SK-N-SH treated with all-trans-retinoic acid at 6 μM for 48 hours (cell line): Measurements from ENCODE around the gene ZNF174.

Source experiments
- ARNTL ChIP-seq: fragments of 450-650 bp; formaldehyde crosslinking; IDR thresholded peaks from 2 replicates; pipeline ENCODE4 v1.5.0; 2020; ENCODE audit warnings: low read depth, mild to moderate bottlenecking, moderate library complexity, borderline replicate concordance
- BACH2 ChIP-seq: fragments of 250-450 bp; sonication (Bioruptor Pico); IDR thresholded peaks from 2 replicates; pipeline ENCODE4 v1.9.0; 2021; ENCODE audit warnings: mild to moderate bottlenecking, borderline replicate concordance
- ESRRG ChIP-seq: fragments of 250-450 bp; sonication (Bioruptor Pico); IDR thresholded peaks from 2 replicates; pipeline ENCODE4 v1.6.1; 2021; ENCODE audit warnings: mild to moderate bottlenecking
- ISL1 ChIP-seq: fragments of 250-450 bp; sonication (Bioruptor Pico); IDR thresholded peaks from 2 replicates; pipeline ENCODE4 v2.1.2; 2022; ENCODE audit warnings: mild to moderate bottlenecking, moderate library complexity
- SNAI2 ChIP-seq: fragments of 250-450 bp; sonication (Bioruptor Pico); IDR thresholded peaks from 2 replicates; pipeline ENCODE4 v1.5.0; 2020; ENCODE audit warnings: mild to moderate bottlenecking, moderate library complexity
- TCF4 ChIP-seq: fragments of 250-450 bp; sonication (Bioruptor Pico); IDR thresholded peaks from 2 replicates; pipeline ENCODE4 v1.8.0; 2021; ENCODE audit warnings: mild to moderate bottlenecking, moderate library complexity, borderline replicate concordance
- ZFP3 ChIP-seq: fragments of 250-450 bp; sonication (Bioruptor Pico); IDR thresholded peaks from 2 replicates; pipeline ENCODE4 v1.5.0; 2020; ENCODE audit warnings: mild to moderate bottlenecking, moderate library complexity
- ZFP30 ChIP-seq: fragments of 450-650 bp; formaldehyde crosslinking; IDR thresholded peaks from 2 replicates; pipeline ENCODE4 v1.5.0; 2022; ENCODE audit warnings: mild to moderate bottlenecking, moderate library complexity
- TF ChIP-seq, protein P1 (sequence below): fragments of 250-450 bp; sonication (Bioruptor Pico); IDR thresholded peaks from 2 replicates; pipeline ENCODE4 v1.5.0; 2020; ENCODE audit warnings: mild to moderate bottlenecking, moderate library complexity
- TF ChIP-seq, protein P2 (sequence below): fragments of 250-450 bp; sonication (Bioruptor Pico); IDR thresholded peaks from 2 replicates; pipeline ENCODE4 v1.8.0; 2020; ENCODE audit warnings: mild to moderate bottlenecking, moderate library complexity, borderline replicate concordance
- TF ChIP-seq, protein P3 (sequence below): fragments of 250-450 bp; sonication (Bioruptor Pico); IDR thresholded peaks from 2 replicates; pipeline ENCODE4 v1.5.1; 2020; ENCODE audit warnings: low read depth, mild to moderate bottlenecking, moderate library complexity
- TF ChIP-seq, protein P4 (sequence below): fragments of 250-450 bp; sonication (Bioruptor Pico); IDR thresholded peaks from 2 replicates; pipeline ENCODE4 v1.5.1; 2021; ENCODE audit warnings: mild to moderate bottlenecking, moderate library complexity

DNA sequence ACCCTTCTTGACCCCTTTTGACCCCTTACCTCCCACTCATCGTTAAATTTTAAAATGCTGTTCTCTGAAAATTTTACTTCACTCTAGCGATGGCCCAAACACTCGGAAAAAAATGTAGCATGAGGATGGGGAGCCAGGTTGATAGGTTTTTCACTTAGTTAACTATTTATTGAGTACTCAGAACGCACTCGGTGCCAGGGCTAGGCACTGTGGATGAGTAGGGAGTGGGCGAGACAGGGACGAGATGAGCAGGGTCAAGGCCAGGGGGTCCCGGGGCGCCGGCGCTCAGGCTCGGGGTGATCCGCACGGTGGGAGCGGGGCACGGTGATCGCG lies 603 bp upstream of the ZNF174 start:
- TF ChIP-seq, protein P1, sequence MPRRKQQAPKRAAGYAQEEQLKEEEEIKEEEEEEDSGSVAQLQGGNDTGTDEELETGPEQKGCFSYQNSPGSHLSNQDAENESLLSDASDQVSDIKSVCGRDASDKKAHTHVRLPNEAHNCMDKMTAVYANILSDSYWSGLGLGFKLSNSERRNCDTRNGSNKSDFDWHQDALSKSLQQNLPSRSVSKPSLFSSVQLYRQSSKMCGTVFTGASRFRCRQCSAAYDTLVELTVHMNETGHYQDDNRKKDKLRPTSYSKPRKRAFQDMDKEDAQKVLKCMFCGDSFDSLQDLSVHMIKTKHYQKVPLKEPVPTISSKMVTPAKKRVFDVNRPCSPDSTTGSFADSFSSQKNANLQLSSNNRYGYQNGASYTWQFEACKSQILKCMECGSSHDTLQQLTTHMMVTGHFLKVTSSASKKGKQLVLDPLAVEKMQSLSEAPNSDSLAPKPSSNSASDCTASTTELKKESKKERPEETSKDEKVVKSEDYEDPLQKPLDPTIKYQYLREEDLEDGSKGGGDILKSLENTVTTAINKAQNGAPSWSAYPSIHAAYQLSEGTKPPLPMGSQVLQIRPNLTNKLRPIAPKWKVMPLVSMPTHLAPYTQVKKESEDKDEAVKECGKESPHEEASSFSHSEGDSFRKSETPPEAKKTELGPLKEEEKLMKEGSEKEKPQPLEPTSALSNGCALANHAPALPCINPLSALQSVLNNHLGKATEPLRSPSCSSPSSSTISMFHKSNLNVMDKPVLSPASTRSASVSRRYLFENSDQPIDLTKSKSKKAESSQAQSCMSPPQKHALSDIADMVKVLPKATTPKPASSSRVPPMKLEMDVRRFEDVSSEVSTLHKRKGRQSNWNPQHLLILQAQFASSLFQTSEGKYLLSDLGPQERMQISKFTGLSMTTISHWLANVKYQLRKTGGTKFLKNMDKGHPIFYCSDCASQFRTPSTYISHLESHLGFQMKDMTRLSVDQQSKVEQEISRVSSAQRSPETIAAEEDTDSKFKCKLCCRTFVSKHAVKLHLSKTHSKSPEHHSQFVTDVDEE (CRISPR knock-in tag) = no peak
- no peak for TF ChIP-seq BACH2 (CRISPR knock-in tag)
- no peak for TF ChIP-seq ESRRG (CRISPR knock-in tag)
- no peak for TF ChIP-seq SNAI2 (CRISPR knock-in tag)
- TF ChIP-seq, protein P2, sequence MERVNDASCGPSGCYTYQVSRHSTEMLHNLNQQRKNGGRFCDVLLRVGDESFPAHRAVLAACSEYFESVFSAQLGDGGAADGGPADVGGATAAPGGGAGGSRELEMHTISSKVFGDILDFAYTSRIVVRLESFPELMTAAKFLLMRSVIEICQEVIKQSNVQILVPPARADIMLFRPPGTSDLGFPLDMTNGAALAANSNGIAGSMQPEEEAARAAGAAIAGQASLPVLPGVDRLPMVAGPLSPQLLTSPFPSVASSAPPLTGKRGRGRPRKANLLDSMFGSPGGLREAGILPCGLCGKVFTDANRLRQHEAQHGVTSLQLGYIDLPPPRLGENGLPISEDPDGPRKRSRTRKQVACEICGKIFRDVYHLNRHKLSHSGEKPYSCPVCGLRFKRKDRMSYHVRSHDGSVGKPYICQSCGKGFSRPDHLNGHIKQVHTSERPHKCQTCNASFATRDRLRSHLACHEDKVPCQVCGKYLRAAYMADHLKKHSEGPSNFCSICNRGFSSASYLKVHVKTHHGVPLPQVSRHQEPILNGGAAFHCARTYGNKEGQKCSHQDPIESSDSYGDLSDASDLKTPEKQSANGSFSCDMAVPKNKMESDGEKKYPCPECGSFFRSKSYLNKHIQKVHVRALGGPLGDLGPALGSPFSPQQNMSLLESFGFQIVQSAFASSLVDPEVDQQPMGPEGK (CRISPR knock-in tag) = no peak
- TF ChIP-seq, protein P3, sequence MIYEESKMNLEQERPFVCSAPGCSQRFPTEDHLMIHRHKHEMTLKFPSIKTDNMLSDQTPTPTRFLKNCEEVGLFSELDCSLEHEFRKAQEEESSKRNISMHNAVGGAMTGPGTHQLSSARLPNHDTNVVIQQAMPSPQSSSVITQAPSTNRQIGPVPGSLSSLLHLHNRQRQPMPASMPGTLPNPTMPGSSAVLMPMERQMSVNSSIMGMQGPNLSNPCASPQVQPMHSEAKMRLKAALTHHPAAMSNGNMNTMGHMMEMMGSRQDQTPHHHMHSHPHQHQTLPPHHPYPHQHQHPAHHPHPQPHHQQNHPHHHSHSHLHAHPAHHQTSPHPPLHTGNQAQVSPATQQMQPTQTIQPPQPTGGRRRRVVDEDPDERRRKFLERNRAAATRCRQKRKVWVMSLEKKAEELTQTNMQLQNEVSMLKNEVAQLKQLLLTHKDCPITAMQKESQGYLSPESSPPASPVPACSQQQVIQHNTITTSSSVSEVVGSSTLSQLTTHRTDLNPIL (CRISPR knock-in tag) = no peak
- TF ChIP-seq ZFP30 (CRISPR knock-in tag) = no peak
- TF ChIP-seq ARNTL (CRISPR knock-in tag) = no peak
- TF ChIP-seq TCF4 = no peak
- TF ChIP-seq, protein P4, sequence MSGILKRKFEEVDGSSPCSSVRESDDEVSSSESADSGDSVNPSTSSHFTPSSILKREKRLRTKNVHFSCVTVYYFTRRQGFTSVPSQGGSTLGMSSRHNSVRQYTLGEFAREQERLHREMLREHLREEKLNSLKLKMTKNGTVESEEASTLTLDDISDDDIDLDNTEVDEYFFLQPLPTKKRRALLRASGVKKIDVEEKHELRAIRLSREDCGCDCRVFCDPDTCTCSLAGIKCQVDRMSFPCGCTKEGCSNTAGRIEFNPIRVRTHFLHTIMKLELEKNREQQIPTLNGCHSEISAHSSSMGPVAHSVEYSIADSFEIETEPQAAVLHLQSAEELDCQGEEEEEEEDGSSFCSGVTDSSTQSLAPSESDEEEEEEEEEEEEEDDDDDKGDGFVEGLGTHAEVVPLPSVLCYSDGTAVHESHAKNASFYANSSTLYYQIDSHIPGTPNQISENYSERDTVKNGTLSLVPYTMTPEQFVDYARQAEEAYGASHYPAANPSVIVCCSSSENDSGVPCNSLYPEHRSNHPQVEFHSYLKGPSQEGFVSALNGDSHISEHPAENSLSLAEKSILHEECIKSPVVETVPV (CRISPR knock-in tag) = no peak
- TF ChIP-seq ZFP3 (CRISPR knock-in tag) = no peak
- TF ChIP-seq ISL1 (CRISPR knock-in tag) = no peak
